B cell (primary cell): ENCODE results near the gene PKIG. TPM values are rescaled to one million over a fixed set of nuclear protein-coding genes. Genes with fewer than 3 reads are reported as not detected.

Experiments used
- ATAC-seq: fragments of 200-7000 bp; cut with Tn5 transposase; one replicate; pipeline ENCODE4 v1.10.0; 2021; ENCODE audit warnings: low read depth, mild to moderate bottlenecking, moderate number of reproducible peaks, moderate library complexity
- CTCF ChIA-PET: fragments of 350-600 bp; sonication (Branson Sonifier 250); formaldehyde crosslinking; loops from one replicate; lab custom pipeline; 2021; ENCODE audit warnings: antibody characterized with exemption, inconsistent platforms; lab: Charles Lee
- POLR2A ChIA-PET: fragments of 350-600 bp; sonication (Branson Sonifier 250); formaldehyde crosslinking; loops from one replicate; lab custom pipeline; 2021; ENCODE audit warnings: antibody characterized with exemption; lab: Charles Lee
- DNase-seq: peaks from one replicate; pipeline ENCODE4 v3.0.0; 2013
- H2AFZ ChIP-seq: 2 replicates; pipeline ENCODE4 v1.6.1; 2012; ENCODE audit warnings: mild to moderate bottlenecking, low read depth, low read length; ENCODE audit not compliant: insufficient read depth, poor library complexity, severe bottlenecking
- H3K27ac ChIP-seq, 2 donors: 1 replicate in 1 of 2; 2 replicates in 1 of 2; pipeline ENCODE4 v1.5.1; 2012 to 2013; ENCODE audit warnings: low read length in 2 of 2, mild to moderate bottlenecking in 2 of 2, moderate library complexity in 1 of 2
- H3K27me3 ChIP-seq, 4 experiments: fragments of 200-600 bp in 1 of 4; sonication (generic) in 1 of 4; replicated peaks in 1 of 4; 1 replicate in 2 of 4; 2 replicates in 2 of 4; pipeline versions ENCODE4 v1.6.1 to v1.7.0; 2013 to 2016; ENCODE audit warnings: low read length in 3 of 4, mild to moderate bottlenecking in 2 of 4, mixed read lengths in 1 of 4, moderate library complexity in 1 of 4; ENCODE audit not compliant: insufficient read depth in 4 of 4, control insufficient read depth in 3 of 4; ENCODE audit errors: control extremely low read depth in 1 of 4
- H3K36me3 ChIP-seq, 2 experiments: replicated peaks in 1 of 2; 1 replicate in 1 of 2; 2 replicates in 1 of 2; pipeline versions ENCODE4 v1.6.1 to v1.7.1; 2013; ENCODE audit warnings: low read length in 1 of 2; ENCODE audit not compliant: insufficient read depth in 2 of 2, control insufficient read depth in 1 of 2; ENCODE audit errors: control extremely low read depth in 1 of 2, extremely low read depth in 1 of 2
- H3K4me1 ChIP-seq, 2 donors: fragments of 200-600 bp in 1 of 2; sonication (generic) in 1 of 2; 1 replicate in 1 of 2; 2 replicates in 1 of 2; pipeline versions ENCODE4 v1.5.1 to v1.6.1; 2013 to 2017; ENCODE audit warnings: low read length in 2 of 2; ENCODE audit not compliant: control insufficient read depth in 2 of 2, insufficient read depth in 2 of 2
- H3K4me2 ChIP-seq: replicated peaks from 2 replicates; pipeline ENCODE3; 2012; ENCODE audit warnings: mild to moderate bottlenecking, low read depth, low read length; ENCODE audit not compliant: poor library complexity, severe bottlenecking
- H3K4me3 ChIP-seq, 5 experiments: fragments of 200-600 bp in 1 of 5; sonication (generic) in 1 of 5; 1 replicate in 3 of 5; 2 replicates in 2 of 5; pipeline versions ENCODE4 v1.5.1 to v1.7.0; 2011 to 2016; ENCODE audit warnings: low read length in 4 of 5, mild to moderate bottlenecking in 4 of 5, low read depth in 2 of 5, control low read depth in 1 of 5, moderate library complexity in 1 of 5; ENCODE audit not compliant: insufficient read depth in 1 of 5; ENCODE audit errors: control extremely low read depth in 1 of 5, extremely low read depth in 1 of 5
- H3K79me2 ChIP-seq: fragments of 200-600 bp; sonication (generic); one replicate; pipeline ENCODE4 v1.6.0; 2016; ENCODE audit warnings: low read length; ENCODE audit not compliant: control insufficient read depth, insufficient read depth
- H3K9ac ChIP-seq: fragments of 200-600 bp; sonication (generic); 2 replicates; pipeline ENCODE4 v1.6.1; 2017; ENCODE audit warnings: mild to moderate bottlenecking, low read length, moderate library complexity
- H3K9me3 ChIP-seq, 3 donors: one replicate each; pipeline versions ENCODE4 v1.6.1 to v1.7.1; 2013; ENCODE audit warnings: low read length in 2 of 3; ENCODE audit not compliant: control insufficient read depth in 2 of 3, insufficient read depth in 1 of 3; ENCODE audit errors: control extremely low read depth in 1 of 3
- H4K20me1 ChIP-seq: 2 replicates; pipeline ENCODE4 v1.6.0; 2012; ENCODE audit warnings: mild to moderate bottlenecking, low read length; ENCODE audit not compliant: insufficient read depth, control insufficient read depth, poor library complexity, severe bottlenecking
- H3K27ac Mint-ChIP-seq: one replicate; pipeline ENCODE4 v1.8.0; 2021; ENCODE audit warnings: mixed read lengths
- H3K27me3 Mint-ChIP-seq: one replicate; pipeline ENCODE4 v1.8.0; 2021; ENCODE audit warnings: mixed read lengths
- H3K4me1 Mint-ChIP-seq: one replicate; pipeline ENCODE4 v1.8.0; 2021; ENCODE audit warnings: mixed read lengths
- H3K4me3 Mint-ChIP-seq: one replicate; pipeline ENCODE4 v1.8.0; 2021; ENCODE audit warnings: mixed read lengths
- H3K9me3 Mint-ChIP-seq: one replicate; pipeline ENCODE4 v1.8.0; 2022; ENCODE audit warnings: mixed read lengths; ENCODE audit not compliant: insufficient read depth
- CTCF ChIP-seq: fragments of 200-600 bp; IDR thresholded peaks from one replicate; pipeline ENCODE4 v1.8.0; 2022; ENCODE audit warnings: antibody characterized with exemption, mild to moderate bottlenecking
- EZH2 ChIP-seq: IDR thresholded peaks from 2 replicates; pipeline ENCODE4 v1.6.1; 2012; ENCODE audit warnings: borderline replicate concordance, low read depth, mild to moderate bottlenecking, moderate library complexity, low read length; ENCODE audit not compliant: insufficient read depth, poor library complexity, severe bottlenecking
- WGBS: methylation state at CpG from one replicate; pipeline ENCODE4 v1.1.5; 2013; ENCODE audit warnings: missing lambda C conversion rate; ENCODE audit not compliant: insufficient coverage; 5-methylcytosine and 5-hydroxymethylcytosine counted together
- intact Hi-C: fragments of 100-400 bp; cut with micrococcal nuclease; formaldehyde crosslinking; loops from one replicate; pipeline ENCODE4 v1.10.0; 2022
- polyA plus RNA-seq: library from polyadenylated mRNA; depleted of rRNA; stranded (reverse); fragments of >200 nt; gene quantifications from 2 replicates; pipeline ENCODE4 v1.2.3, GENCODE V29; 2012
- total RNA-seq, 2 donors: library from RNA; stranded (reverse); fragments of 120-200 nt in 1 of 2; gene quantifications; 1 replicate in 1 of 2; 2 replicates in 1 of 2; pipeline versions ENCODE4 v1.2.3 to v1.2.4, GENCODE V29; 2013 to 2022

The PKIG gene
- total and polyA plus RNA-seq, 2 donors (not counting 1 experiment from before 2014, with no cell fraction given) = 128 to 168 TPM

- H3K4me1 ChIP-seq = no peaks in the 10 kb centered on the region
- DNase-seq (no peak), ATAC-seq (no peak)
- Mint-ChIP-seq H3K27me3 (no peaks in the 10 kb centered on the region), H3K27ac (no peak overlapping the region), H3K4me3 (no peak overlapping the region), H3K9me3 (no peaks in the 10 kb centered on the region), H3K4me1 (peaks cover 3% of the 10 kb centered on the region)
- H3K4me2 ChIP-seq = no peak overlapping the region
- ChIA-PET CTCF (interaction anchor here (1.7 kb wide), 1 partner anchor 20 kb away, joined by 5 read pairs; no protein-coding TSS in a partner anchor), POLR2A (no interaction called here)
- no peaks in the 10 kb centered on the region for H3K9me3 ChIP-seq
- no CpG with 5 or more reads among the region's 5 CpGs for WGBS
- H3K27me3 ChIP-seq = no peaks in the 10 kb centered on the region
- TF ChIP-seq EZH2 (no peak), CTCF (no peak)
- no peak overlapping the region for H2AFZ ChIP-seq
- no peaks in the 10 kb centered on the region for H3K36me3 ChIP-seq
- no peaks in the 10 kb centered on the region for H4K20me1 ChIP-seq
- no peak overlapping the region for H3K27ac ChIP-seq
- H3K9ac ChIP-seq = no peak overlapping the region
- intact Hi-C loops = no loop called here
- no peaks in the 10 kb centered on the region for H3K79me2 ChIP-seq
- no peak overlapping the region for H3K4me3 ChIP-seq
Observed at GRCh38 chr20:44630297-44630696, 47.9 kb downstream of the PKIG start.

- H4K20me1 ChIP-seq = no peaks in the 10 kb centered on the region
- no peaks in the 10 kb centered on the region for H3K9me3 ChIP-seq
- no peaks in the 10 kb centered on the region for H3K36me3 ChIP-seq
- intact Hi-C loops = no loop called here
- ChIA-PET CTCF (interaction anchor here (1.9 kb wide), 1 partner anchor 56 kb away, joined by 6 read pairs; no protein-coding TSS in a partner anchor), POLR2A (no interaction called here)
- no peak overlapping the region for H3K4me3 Mint-ChIP-seq
- no peak overlapping the region for H3K27ac ChIP-seq
- no peaks in the 10 kb centered on the region for H3K9me3 Mint-ChIP-seq
- ATAC-seq (no peak), DNase-seq (no peak)
- H2AFZ ChIP-seq = no peak overlapping the region
- no peak overlapping the region for H3K4me2 ChIP-seq
- no peaks in the 10 kb centered on the region for H3K79me2 ChIP-seq
- WGBS = 75% methylated on average over 7 of the region's 8 CpGs
- H3K9ac ChIP-seq = no peak overlapping the region
- H3K4me1 ChIP-seq = no peaks in the 10 kb centered on the region
- TF ChIP-seq EZH2 = no peak
- no peak for TF ChIP-seq CTCF
- H3K4me1 Mint-ChIP-seq = peaks cover 3% of the 10 kb centered on the region
- no peaks in the 10 kb centered on the region for H3K27me3 Mint-ChIP-seq
- H3K27me3 ChIP-seq = no peaks in the 10 kb centered on the region
- H3K4me3 ChIP-seq = no peak overlapping the region
- no peak overlapping the region for H3K27ac Mint-ChIP-seq
Observed at GRCh38 chr20:44632103-44632752, 49.8 kb downstream of the PKIG start.
